OCI-LY7 (cell line): Measurements from ENCODE around the gene SLC25A44. TPM values are rescaled to one million over a fixed set of nuclear protein-coding genes. Genes with fewer than 3 reads are reported as not detected.

Experiments used
- BruUV-seq: library from RNA; stranded (reverse); fragments of 400-500 nt; replicated peaks from 2 replicates; lab custom pipeline; 2021; lab: Mats Ljungman, UMichigan
- CTCF ChIA-PET: fragments of 300-600 bp; sonication (Branson Sonifier 250); formaldehyde crosslinking; loops from one replicate; lab custom pipeline; 2022; ENCODE audit warnings: antibody characterized with exemption; ENCODE audit not compliant: unreplicated experiment; lab: Charles Lee
- POLR2A ChIA-PET: fragments of 300-600 bp; sonication (Branson Sonifier 250); formaldehyde crosslinking; loops from one replicate; lab custom pipeline; 2022; ENCODE audit warnings: antibody characterized with exemption; lab: Charles Lee
- DNase-seq: peaks from one replicate; pipeline ENCODE4 v3.0.0-alpha.2; 2015; ENCODE audit warnings: low spot score
- H2AFZ ChIP-seq: fragments of 200-600 bp; sonication (generic), shearing (Covaris generic); 2 replicates; pipeline ENCODE4 v1.6.1; 2014; ENCODE audit warnings: mild to moderate bottlenecking, antibody characterized with exemption, low read length, moderate library complexity
- H3K27ac ChIP-seq: fragments of 200-600 bp; sonication (generic); 2 replicates; pipeline ENCODE4 v1.5.1; 2014; ENCODE audit warnings: mixed run types, low read depth, mild to moderate bottlenecking, moderate library complexity, low read length, inconsistent platforms; ENCODE audit not compliant: poor library complexity, severe bottlenecking
- H3K36me3 ChIP-seq: fragments of 200-600 bp; sonication (generic); 2 replicates; pipeline ENCODE4 v1.6.1; 2014; ENCODE audit warnings: mild to moderate bottlenecking, antibody characterized with exemption, low read length, moderate library complexity, mixed read lengths; ENCODE audit not compliant: insufficient read depth
- H3K4me1 ChIP-seq: fragments of 200-600 bp; sonication (generic); 2 replicates; pipeline ENCODE4 v1.5.1; 2014; ENCODE audit warnings: mild to moderate bottlenecking, low read length; ENCODE audit not compliant: insufficient read depth, poor library complexity, severe bottlenecking
- H3K4me2 ChIP-seq: fragments of 200-600 bp; sonication (generic); 2 replicates; pipeline ENCODE4 v1.6.1; 2014; ENCODE audit warnings: mild to moderate bottlenecking, low read length
- H3K4me3 ChIP-seq: fragments of 200-600 bp; sonication (generic); 2 replicates; pipeline ENCODE4 v1.5.1; 2014; ENCODE audit warnings: mild to moderate bottlenecking, low read depth, low read length; ENCODE audit not compliant: poor library complexity, severe bottlenecking
- H3K79me2 ChIP-seq: fragments of 200-600 bp; sonication (generic); 2 replicates; pipeline ENCODE4 v1.6.1; 2016; ENCODE audit warnings: low read depth, mild to moderate bottlenecking, low read length, moderate library complexity, mixed read lengths; ENCODE audit not compliant: insufficient read depth
- H3K9me2 ChIP-seq: fragments of 200-600 bp; sonication (generic); 2 replicates; pipeline ENCODE4 v1.6.1; 2016; ENCODE audit warnings: mild to moderate bottlenecking, low read length, mixed read lengths; ENCODE audit not compliant: insufficient read depth
- H3K9me3 ChIP-seq: fragments of 200-600 bp; sonication (generic); 2 replicates; pipeline ENCODE4 v1.6.1; 2014; ENCODE audit warnings: mild to moderate bottlenecking, mixed run types, low read length, mixed read lengths
- H4K20me1 ChIP-seq: fragments of 200-600 bp; sonication (generic); 2 replicates; pipeline ENCODE4 v1.6.1; 2014; ENCODE audit warnings: mild to moderate bottlenecking, antibody characterized with exemption, low read length, moderate library complexity, mixed read lengths; ENCODE audit not compliant: insufficient read depth
- EZH2phosphoT487 ChIP-seq: fragments of 200-600 bp; sonication (generic); IDR thresholded peaks from 2 replicates; pipeline ENCODE4 v1.6.1; 2018; ENCODE audit warnings: low read depth, borderline replicate concordance, mild to moderate bottlenecking, mixed run types, antibody characterized with exemption, low read length, moderate library complexity, mixed read lengths
- intact Hi-C: fragments of 100-400 bp; cut with micrococcal nuclease; formaldehyde crosslinking; loops from one replicate; pipeline ENCODE4 v1.10.0; 2022; ENCODE audit not compliant: unreplicated experiment
- total RNA-seq, 2 experiments: library from RNA; depleted of rRNA in 1 of 2; stranded (reverse); fragments of >200 nt in 1 of 2; shearing (Covaris generic) in 1 of 2; gene quantifications; 2 replicates each; pipeline ENCODE4 v1.2.3, GENCODE V29; 2014 to 2022
- TF ChIP-seq, protein P1 (sequence below): fragments of 200-600 bp; sonication (generic); conservative IDR thresholded peaks from 2 replicates; pipeline ENCODE4 v1.5.1; 2014; ENCODE audit warnings: mild to moderate bottlenecking, antibody characterized with exemption, low read length, moderate library complexity, mixed read lengths

Gene SLC25A44
- total RNA-seq, 2 experiments from 2014 or later, result 11.0 to 22.5 TPM

DNA sequence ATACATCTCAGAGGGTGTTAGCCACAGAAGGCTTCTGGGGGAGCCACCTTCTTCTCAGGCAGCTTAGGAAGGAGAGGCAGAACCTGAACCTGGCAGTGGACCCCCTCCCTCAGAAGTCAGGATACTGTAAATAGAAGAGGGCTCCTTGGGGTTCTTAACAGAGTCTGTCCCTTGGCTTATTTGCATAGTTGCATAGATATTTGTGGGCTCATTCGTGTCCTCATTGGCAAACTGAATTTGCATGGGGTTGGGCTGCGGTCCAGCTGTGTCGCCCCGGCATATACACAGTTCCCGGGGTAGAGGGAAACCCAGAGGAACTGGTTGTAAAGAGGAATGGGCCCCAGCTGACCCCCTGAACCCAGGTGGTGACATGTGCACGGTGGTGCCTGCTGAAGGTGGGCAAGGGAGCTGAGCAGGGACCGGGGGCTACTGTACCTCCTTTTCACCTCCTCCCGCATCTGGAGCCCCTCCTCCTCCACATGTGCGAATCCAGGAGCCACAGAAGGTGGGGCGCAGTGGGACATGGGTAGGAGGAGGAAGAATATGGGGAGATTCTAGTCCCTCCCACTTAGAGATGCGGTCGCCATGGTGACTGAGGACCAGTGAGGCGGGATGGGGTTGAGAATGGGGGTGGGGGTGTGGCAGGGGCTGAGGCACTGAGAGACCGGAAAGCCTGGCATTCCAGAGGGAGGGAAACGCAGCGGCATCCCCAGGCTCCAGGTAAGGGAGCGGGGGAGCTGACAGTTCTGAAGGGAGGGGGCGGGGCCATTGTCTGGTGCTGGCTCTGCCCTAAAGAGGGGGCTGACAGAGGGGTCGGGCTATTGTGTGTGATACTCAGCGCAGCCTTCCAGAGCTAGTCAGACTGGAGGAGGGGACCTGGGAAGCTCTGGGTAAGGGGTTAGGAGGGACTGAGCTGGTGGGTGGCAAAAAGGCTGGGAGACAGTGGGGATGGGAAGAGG is 44.3 kb upstream of the SLC25A44 start:
- Histone ChIP-seq H3K79me2 (peaks cover 39% of the 10 kb centered on the region; the same call in 1 of the 2 replicates), H3K4me1 (peaks cover 71% of the 10 kb centered on the region), H3K4me2 (peak overlapping the region; percentile 85), H3K4me3 (peak overlapping the region; percentile 78), H3K36me3 (peaks cover 2% of the 10 kb centered on the region; the same call in 1 of the 2 replicates), H3K9me2 (no peaks in the 10 kb centered on the region), H3K9me3 (no peaks in the 10 kb centered on the region), H2AFZ (no peak overlapping the region; the same call in 1 of the 2 replicates), H4K20me1 (no peaks in the 10 kb centered on the region), H3K27ac (peak overlapping the region; percentile 95)
- intact Hi-C loops, result loop anchor here (5.0 kb wide), 2 partner anchors 188 to 343 kb away; partner anchors contain the start of genes CCT3 and TSACC
- DNase-seq, result peak; percentile 91
- ChIA-PET POLR2A (interaction anchor here (0.6 to 2.3 kb wide), 14 partner anchors 9 to 352 kb away, joined by 3 to 11 read pairs (median 4); partner anchors contain the start of genes CCT3, PMF1, SLC25A44 and SMG5), CTCF (interaction anchor here (0.6 to 1.4 kb wide), 3 partner anchors 10 to 1145 kb away, joined by 3 to 9 read pairs (median 5); no protein-coding TSS in a partner anchor)
- TF ChIP-seq, protein P1, sequence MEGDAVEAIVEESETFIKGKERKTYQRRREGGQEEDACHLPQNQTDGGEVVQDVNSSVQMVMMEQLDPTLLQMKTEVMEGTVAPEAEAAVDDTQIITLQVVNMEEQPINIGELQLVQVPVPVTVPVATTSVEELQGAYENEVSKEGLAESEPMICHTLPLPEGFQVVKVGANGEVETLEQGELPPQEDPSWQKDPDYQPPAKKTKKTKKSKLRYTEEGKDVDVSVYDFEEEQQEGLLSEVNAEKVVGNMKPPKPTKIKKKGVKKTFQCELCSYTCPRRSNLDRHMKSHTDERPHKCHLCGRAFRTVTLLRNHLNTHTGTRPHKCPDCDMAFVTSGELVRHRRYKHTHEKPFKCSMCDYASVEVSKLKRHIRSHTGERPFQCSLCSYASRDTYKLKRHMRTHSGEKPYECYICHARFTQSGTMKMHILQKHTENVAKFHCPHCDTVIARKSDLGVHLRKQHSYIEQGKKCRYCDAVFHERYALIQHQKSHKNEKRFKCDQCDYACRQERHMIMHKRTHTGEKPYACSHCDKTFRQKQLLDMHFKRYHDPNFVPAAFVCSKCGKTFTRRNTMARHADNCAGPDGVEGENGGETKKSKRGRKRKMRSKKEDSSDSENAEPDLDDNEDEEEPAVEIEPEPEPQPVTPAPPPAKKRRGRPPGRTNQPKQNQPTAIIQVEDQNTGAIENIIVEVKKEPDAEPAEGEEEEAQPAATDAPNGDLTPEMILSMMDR, result no peak
- TF ChIP-seq EZH2phosphoT487, result no peak
- no TSS peak for BruUV-seq

DNA sequence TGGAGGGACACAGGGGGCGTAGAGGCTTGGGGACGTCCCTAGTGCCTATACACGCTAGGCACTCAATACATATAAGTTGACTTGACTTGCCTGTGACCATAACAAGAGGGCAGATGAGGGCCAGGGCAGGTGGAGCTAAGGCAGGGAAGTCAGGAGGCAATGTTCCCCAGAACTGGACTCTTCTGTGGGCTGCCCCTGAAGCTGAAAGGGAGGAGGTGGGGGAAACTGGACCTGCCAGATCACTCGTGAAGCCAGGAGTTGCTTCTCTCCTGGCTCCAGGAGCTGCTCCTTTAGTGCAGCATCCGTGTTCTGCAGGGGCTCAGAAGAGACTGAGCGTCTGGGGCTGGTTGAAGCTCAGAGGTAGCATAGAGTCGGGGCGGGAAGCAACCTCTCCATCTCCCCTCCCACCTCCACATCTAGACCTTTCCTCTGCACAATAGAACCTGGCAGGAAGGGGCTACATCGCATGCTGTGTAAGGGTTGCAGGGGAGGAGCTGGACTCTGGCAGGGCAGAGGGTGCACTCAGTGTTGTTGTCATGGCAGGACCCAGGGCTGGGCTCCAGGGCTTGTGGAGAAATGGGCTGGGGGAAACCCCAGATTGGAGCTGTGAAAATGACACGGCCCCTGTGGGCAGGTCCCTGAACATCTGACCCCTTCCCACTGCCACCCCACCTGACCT is 43.4 kb upstream of the SLC25A44 start:
- TF ChIP-seq EZH2phosphoT487, result no peak
- TF ChIP-seq, protein P1, result no peak
- Histone ChIP-seq H2AFZ (no peak overlapping the region), H3K4me2 (peak overlapping the region; percentile 85), H4K20me1 (no peaks in the 10 kb centered on the region), H3K27ac (peak overlapping the region; percentile 95), H3K9me3 (no peaks in the 10 kb centered on the region), H3K9me2 (no peaks in the 10 kb centered on the region), H3K4me3 (peak overlapping the region; percentile 78), H3K36me3 (peaks cover 8% of the 10 kb centered on the region; the same call in 1 of the 2 replicates), H3K4me1 (peaks cover 74% of the 10 kb centered on the region), H3K79me2 (peaks cover 47% of the 10 kb centered on the region; the same call in 1 of the 2 replicates)
- ChIA-PET CTCF (interaction anchor here (1.0 to 1.4 kb wide), 2 partner anchors 74 to 76 kb away, joined by 3 to 9 read pairs; no protein-coding TSS in a partner anchor), POLR2A (interaction anchor here (0.6 to 2.3 kb wide), 9 partner anchors 10 to 351 kb away, joined by 3 to 11 read pairs (median 4); partner anchors contain the start of genes CCT3, SLC25A44, SMG5 and TSACC)
- intact Hi-C loops, result loop anchor here (1.0 to 5.0 kb wide), 3 partner anchors 43 to 342 kb away; partner anchors contain the start of genes CCT3 and TSACC
- peak; percentile 56 for DNase-seq
- BruUV-seq, result no TSS peak
